Forelimb muscle (tissue), 1 donor: ENCODE results near the gene EXO1. TPM values are rescaled to one million over a fixed set of nuclear protein-coding genes. Genes with fewer than 3 reads are reported as not detected.

Experiments used
- DNase-seq: peaks from one replicate; pipeline ENCODE4 v3.0.0-alpha.2; 2013; ENCODE audit warnings: low read depth
- polyA plus RNA-seq: library from polyadenylated mRNA; unstranded; fragments of 120-200 nt; gene quantifications from one replicate; pipeline ENCODE4 v1.2.1, GENCODE V29; 2013; ENCODE audit not compliant: insufficient read length

The EXO1 gene
- polyA plus RNA-seq, 1 donor = 5.0 TPM

GRCh38 chr1:241891296-241891695 lies 43.3 kb downstream of the EXO1 start:
- no peak for DNase-seq

GRCh38 chr1:241894016-241894415 lies 46.0 kb downstream of the EXO1 start:
- DNase-seq = no peak

GRCh38 chr1:241895013-241895412 lies 47.0 kb downstream of the EXO1 start:
- DNase-seq = no peak

- no peak for DNase-seq
Observed at GRCh38 chr1:241896670-241896962, 48.6 kb downstream of the EXO1 start.

- no peak for DNase-seq
Observed at GRCh38 chr1:241899210-241899609, 51.2 kb downstream of the EXO1 start.

- DNase-seq = no peak
Observed at GRCh38 chr1:241900381-241900780, 52.4 kb downstream of the EXO1 start.

GRCh38 chr1:241902391-241903065 lies 54.5 kb downstream of the EXO1 start:
- DNase-seq = peak; percentile 53

GRCh38 chr1:241916196-241916595 lies 68.2 kb downstream of the EXO1 start:
- no peak for DNase-seq

GRCh38 chr1:241917487-241917886 lies 69.5 kb downstream of the EXO1 start:
- no peak for DNase-seq

GRCh38 chr1:241918879-241919278 lies 70.9 kb downstream of the EXO1 start:
- no peak for DNase-seq

GRCh38 chr1:241924080-241924808 lies 76.2 kb downstream of the EXO1 start:
- no peak for DNase-seq

- DNase-seq = no peak
Observed at GRCh38 chr1:241926141-241926540, 78.1 kb downstream of the EXO1 start.

GRCh38 chr1:241927321-241927720 lies 79.3 kb downstream of the EXO1 start:
- no peak for DNase-seq

- no peak for DNase-seq
Observed at GRCh38 chr1:241932845-241933244, 84.8 kb downstream of the EXO1 start.

GRCh38 chr1:241934201-241934848 lies 86.3 kb downstream of the EXO1 start:
- DNase-seq = peak; percentile 47

GRCh38 chr1:241934866-241935265 lies 86.9 kb downstream of the EXO1 start:
- DNase-seq = no peak

Other genes starting within 250 kb of the EXO1 start
- gene CHML, start 207.8 kb upstream of the EXO1 start, polyA plus RNA-seq = 11.6 TPM
- gene OPN3, start 207.8 kb upstream of the EXO1 start, polyA plus RNA-seq = 15.3 TPM
- gene WDR64, start 195.9 kb upstream of the EXO1 start, polyA plus RNA-seq = 0.37 TPM
- 0.56 TPM for gene BECN2, start 109.6 kb downstream of the EXO1 start, polyA plus RNA-seq
- gene MAP1LC3C, start 150.9 kb downstream of the EXO1 start, polyA plus RNA-seq = 13.8 TPM